LNCAP (cell line): ENCODE data around the gene ARL6IP4.

Experiments
- TF ChIP-seq, protein P1 (sequence below): fragments of 450-650 bp; IDR thresholded peaks from 2 replicates; pipeline ENCODE4 v1.5.1; 2017; ENCODE audit warnings: mild to moderate bottlenecking

Gene ARL6IP4

DNA sequence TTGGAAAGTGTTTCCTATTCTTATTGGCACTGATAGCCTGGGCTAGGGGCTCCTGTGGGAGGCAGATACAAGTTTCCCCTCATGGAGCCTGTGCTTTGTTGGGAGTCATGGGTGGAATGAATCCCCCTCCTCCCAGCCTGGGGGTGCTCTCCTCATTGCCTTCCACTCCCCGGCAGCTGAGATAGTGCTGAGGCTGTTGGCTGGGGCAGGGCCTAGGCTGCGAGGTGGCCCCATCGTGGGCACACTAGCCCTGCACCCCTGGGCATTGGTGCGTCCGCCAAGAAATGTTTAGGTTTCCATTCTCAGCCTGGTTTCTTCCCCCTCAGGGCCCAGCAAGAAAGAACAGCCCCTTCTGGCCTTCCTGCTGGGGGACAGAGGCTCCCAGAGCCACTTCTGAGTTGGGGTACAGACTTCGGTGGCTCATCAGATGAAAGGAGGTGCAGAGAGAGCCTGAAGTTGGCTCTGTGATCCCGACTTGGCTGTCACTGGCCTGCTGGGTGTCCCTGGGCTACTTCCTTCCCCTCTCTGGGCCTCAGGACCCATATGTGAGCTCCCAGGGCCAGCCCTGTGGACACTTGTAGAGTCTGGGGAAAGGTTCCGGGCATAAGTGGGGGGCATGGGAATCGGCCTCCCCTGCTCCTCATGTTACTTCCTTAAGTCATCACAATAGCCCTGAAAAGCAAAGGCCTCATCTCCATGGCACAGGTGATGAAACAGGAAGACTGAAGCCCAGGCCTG lies 2.7 kb upstream of the ARL6IP4 start:
- TF ChIP-seq, protein P1, sequence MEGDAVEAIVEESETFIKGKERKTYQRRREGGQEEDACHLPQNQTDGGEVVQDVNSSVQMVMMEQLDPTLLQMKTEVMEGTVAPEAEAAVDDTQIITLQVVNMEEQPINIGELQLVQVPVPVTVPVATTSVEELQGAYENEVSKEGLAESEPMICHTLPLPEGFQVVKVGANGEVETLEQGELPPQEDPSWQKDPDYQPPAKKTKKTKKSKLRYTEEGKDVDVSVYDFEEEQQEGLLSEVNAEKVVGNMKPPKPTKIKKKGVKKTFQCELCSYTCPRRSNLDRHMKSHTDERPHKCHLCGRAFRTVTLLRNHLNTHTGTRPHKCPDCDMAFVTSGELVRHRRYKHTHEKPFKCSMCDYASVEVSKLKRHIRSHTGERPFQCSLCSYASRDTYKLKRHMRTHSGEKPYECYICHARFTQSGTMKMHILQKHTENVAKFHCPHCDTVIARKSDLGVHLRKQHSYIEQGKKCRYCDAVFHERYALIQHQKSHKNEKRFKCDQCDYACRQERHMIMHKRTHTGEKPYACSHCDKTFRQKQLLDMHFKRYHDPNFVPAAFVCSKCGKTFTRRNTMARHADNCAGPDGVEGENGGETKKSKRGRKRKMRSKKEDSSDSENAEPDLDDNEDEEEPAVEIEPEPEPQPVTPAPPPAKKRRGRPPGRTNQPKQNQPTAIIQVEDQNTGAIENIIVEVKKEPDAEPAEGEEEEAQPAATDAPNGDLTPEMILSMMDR, result no peak

GRCh38 chr12:122978507-122978955 lies 1.9 kb upstream of the ARL6IP4 start:
- TF ChIP-seq, protein P1, result no peak

- TF ChIP-seq, protein P1, result no peak
Observed at GRCh38 chr12:122979001-122979907, 1.2 kb upstream of the ARL6IP4 start.

GRCh38 chr12:122979908-122980182 lies 636 bp upstream of the ARL6IP4 start:
- TF ChIP-seq, protein P1, result no peak

GRCh38 chr12:122981036-122981471 lies 573 bp downstream of the ARL6IP4 start:
- TF ChIP-seq, protein P1, result peak; percentile 23; the same call in 1 of the 2 replicates

DNA sequence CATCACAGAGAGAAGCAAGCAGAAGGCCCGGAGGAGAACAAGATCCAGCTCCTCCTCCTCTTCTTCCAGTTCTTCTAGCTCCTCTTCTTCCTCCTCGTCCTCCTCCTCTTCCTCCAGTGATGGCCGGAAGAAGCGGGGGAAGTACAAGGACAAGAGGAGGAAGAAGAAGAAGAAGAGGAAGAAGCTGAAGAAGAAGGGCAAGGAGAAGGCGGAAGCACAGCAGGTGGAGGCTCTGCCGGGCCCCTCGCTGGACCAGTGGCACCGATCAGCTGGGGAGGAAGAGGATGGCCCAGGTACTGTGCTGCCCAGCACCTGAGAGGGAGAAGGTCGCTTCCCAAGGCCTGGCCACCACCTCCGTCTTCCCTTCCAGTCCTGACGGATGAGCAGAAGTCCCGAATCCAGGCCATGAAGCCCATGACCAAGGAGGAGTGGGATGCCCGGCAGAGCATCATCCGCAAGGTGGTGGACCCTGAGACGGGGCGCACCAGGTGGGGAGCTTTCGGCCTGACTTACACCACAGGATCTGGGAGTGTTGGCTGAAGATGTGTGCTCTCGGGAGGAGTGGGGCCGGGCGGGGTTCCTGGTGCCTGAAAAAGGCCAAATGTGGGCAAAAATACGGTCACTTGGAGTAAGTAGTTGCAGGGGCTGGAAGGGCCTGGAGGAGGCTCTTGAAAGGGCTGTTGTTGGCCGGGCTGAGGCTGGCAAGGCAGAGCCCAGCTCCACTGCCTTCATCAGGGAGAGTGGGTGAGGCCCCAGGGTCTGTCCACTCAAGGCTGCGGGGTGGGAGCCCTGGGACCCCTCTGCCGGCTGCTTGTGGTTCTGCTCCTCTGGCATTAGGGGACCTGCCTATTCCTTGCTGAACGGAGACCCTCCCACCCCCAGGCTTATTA lies 1.4 kb downstream of the ARL6IP4 start:
- TF ChIP-seq, protein P1, result no peak

GRCh38 chr12:122982477-122982815 lies 2.0 kb downstream of the ARL6IP4 start:
- TF ChIP-seq, protein P1, result no peak
